RWPE1 (cell line): ENCODE results near the gene TACR1.
"Not testable (repeated sequence)": the region's sequence is repeated elsewhere in the genome, so short reads cannot be mapped to it uniquely, and the experiment has no call there.

Source experiments
- CTCF ChIA-PET: fragments of 350-600 bp; sonication (Branson Sonifier 250); formaldehyde crosslinking; extraction: SDS; loops from one replicate; lab custom pipeline; 2021; lab: Yijun Ruan, JAX
- POLR2A ChIA-PET: fragments of 400-600 bp; formaldehyde crosslinking; extraction: SDS; loops from one replicate; lab custom pipeline; 2020; ENCODE audit warnings: antibody characterized with exemption; ENCODE audit not compliant: low non-redundant PET; lab: Yijun Ruan, JAX
- DNase-seq: peaks from one replicate; pipeline ENCODE4 v3.0.0; 2012; ENCODE audit warnings: low spot score
- H3K27ac ChIP-seq: fragments of 450-650 bp; 2 replicates; pipeline ENCODE4 v1.5.1; 2017
- CTCF ChIP-seq: fragments of 450-650 bp; conservative IDR thresholded peaks from 2 replicates; pipeline ENCODE4 v1.5.1; 2017; ENCODE audit warnings: low read depth, mild to moderate bottlenecking

Gene TACR1

DNA sequence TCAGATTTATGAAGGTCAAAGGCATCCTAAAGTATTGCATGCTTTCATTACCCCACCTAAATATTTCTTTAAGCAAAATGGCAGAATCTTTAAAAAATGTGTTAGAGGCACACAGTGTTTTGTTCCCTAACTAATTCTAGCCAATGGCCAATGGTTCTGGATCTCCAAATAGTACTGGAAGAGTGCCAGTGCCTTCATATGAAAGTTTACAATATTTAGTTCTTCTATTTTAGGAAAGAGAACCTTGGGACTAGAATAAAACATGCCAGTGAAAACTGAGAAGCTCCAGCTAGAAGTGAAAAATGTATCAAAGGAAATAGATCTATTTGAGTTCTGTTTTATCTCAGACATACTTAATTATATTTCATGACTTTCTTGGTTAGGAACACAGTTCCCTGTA is 37.1 kb downstream of the TACR1 start:
- CTCF ChIA-PET: no interaction called here
- no peak for TF ChIP-seq CTCF
- H3K27ac ChIP-seq: no peak overlapping the region
- POLR2A ChIA-PET: no interaction called here
- DNase-seq: no peak

DNA sequence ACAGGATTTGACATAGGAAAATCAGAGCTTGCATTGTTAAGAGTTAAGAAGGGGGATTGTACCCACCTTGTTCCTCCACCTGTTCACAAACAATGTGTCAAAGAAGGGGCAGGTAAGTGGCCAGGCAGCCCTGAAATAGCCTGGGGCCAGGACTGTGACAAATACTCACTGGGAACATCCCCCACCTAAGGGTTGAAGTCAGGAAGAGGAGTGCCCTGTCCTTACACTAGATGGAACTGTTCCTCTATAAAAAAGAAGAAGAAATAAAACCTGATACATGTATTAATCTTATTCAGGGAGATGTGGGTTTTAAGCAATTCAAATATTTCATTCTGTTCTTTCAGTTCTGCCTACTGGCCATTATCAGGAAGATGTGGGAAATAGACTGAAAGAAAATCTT is 41.9 kb downstream of the TACR1 start:
- peak; percentile 27 for DNase-seq
- no peak overlapping the region for H3K27ac ChIP-seq
- POLR2A ChIA-PET: no interaction called here
- CTCF ChIA-PET: no interaction called here
- no peak for TF ChIP-seq CTCF

DNA sequence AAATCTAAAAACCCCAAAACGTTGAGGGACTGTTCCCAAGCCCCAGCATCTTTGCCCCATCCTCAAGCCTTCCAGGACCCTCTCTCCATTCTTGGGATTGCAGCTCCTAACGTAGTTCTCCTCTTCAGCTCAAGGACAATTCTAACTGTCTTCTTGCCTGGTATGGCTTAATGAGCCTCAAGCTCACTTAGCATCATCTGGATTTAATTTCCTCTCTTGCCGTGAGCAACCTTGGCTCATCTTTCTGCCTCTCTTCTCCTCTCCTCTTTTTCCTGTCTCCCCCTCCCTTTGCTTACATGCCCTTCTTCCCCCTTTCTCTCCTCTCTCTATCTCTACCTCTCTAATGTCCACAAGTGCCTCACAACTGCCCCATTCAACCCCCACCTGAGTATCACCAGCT is 44.2 kb downstream of the TACR1 start:
- ChIA-PET POLR2A (no interaction called here), CTCF (interaction anchor here (0.7 to 0.8 kb wide), 3 partner anchors 14 to 483 kb away, joined by 3 to 6 read pairs (median 4); no protein-coding TSS in a partner anchor)
- TF ChIP-seq CTCF: no peak

GRCh38 chr2:75153221-75153620 is 46.1 kb downstream of the TACR1 start:
- TF ChIP-seq CTCF: no peak
- POLR2A ChIA-PET: no interaction called here
- H3K27ac ChIP-seq: no peak overlapping the region
- CTCF ChIA-PET: no interaction called here
- DNase-seq: no peak

More for the DNA sequence above, 44.2 kb downstream of the TACR1 start:
- no peak overlapping the region for H3K27ac ChIP-seq
- no peak for DNase-seq

- POLR2A ChIA-PET, H3K27ac ChIP-seq, DNase-seq: not testable (repeated sequence)
- CTCF ChIA-PET: interaction anchor here (0.5 kb wide), 1 partner anchor 114 kb away, joined by 3 read pairs; no protein-coding TSS in a partner anchor
Measured at GRCh38 chr2:75152243-75152642, 47.1 kb downstream of the TACR1 start.

DNA sequence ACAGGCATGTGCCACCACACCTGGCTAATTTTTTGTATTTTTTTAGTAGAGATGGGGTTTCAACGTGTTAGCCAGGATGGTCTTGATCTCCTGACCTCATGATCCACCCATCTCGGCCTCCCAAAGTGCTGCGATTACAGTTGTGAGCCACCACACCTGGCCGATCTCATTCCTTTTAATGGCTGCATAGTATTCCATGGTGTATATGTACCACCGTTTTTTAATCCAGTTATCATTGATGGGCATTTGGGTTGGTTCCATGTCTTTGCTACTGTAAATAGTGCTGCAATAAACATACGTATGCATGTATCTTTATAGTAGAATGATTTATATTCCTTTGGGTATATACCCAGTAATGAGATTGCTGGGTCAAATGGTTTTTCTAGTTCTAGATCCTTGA is 51.4 kb downstream of the TACR1 start:
- H3K27ac ChIP-seq, POLR2A ChIA-PET, CTCF ChIA-PET, DNase-seq: not testable (repeated sequence)

DNA sequence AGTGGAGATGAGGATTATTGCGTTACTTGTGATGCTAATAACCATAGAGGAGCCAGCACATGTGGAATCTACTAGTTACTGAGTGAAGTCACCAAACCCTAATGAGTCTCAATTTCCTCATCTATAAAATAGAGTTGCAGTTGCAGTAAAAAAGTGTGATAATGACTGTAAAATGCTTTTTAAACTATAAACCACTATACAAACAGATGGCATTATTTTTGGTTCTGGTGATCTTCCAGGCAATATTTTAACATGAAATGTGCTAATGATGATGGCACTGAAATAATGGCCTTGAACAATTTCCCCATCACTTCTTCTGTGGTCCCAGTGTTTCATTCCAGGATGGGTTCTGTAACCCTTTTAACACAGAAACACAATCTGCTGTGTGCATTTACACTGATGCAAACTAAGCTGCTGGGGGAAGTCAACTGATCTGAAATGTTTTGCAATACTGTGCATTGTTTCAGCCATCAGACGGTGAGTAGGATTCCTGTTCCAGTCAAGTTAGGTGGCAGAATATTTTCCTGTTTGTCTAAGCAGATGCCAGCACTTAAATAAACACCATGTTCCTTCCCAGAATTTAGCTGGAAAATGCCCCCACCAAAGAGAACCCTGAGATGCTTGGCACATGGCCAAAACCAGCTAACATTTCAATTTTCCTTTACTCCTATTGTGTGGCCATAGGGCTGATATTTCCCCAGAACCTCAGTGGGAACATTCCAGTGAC is 52.6 kb downstream of the TACR1 start:
- ChIA-PET CTCF (no interaction called here), POLR2A (no interaction called here)
- H3K27ac ChIP-seq: no peak overlapping the region
- TF ChIP-seq CTCF: no peak
- no peak for DNase-seq

GRCh38 chr2:75146221-75146605 is 53.1 kb downstream of the TACR1 start:
- POLR2A ChIA-PET, H3K27ac ChIP-seq, CTCF ChIA-PET, DNase-seq: not testable (repeated sequence)
